Measurements from ENCODE around the gene ELMO2.

GRCh38 chr20:46358346-46359058 lies 47.9 kb downstream of the ELMO2 start:
- TF ChIP-seq, protein P1, sequence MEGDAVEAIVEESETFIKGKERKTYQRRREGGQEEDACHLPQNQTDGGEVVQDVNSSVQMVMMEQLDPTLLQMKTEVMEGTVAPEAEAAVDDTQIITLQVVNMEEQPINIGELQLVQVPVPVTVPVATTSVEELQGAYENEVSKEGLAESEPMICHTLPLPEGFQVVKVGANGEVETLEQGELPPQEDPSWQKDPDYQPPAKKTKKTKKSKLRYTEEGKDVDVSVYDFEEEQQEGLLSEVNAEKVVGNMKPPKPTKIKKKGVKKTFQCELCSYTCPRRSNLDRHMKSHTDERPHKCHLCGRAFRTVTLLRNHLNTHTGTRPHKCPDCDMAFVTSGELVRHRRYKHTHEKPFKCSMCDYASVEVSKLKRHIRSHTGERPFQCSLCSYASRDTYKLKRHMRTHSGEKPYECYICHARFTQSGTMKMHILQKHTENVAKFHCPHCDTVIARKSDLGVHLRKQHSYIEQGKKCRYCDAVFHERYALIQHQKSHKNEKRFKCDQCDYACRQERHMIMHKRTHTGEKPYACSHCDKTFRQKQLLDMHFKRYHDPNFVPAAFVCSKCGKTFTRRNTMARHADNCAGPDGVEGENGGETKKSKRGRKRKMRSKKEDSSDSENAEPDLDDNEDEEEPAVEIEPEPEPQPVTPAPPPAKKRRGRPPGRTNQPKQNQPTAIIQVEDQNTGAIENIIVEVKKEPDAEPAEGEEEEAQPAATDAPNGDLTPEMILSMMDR (IDR thresholded peaks at IDR 0.05), result no peak
- TF ChIP-seq POLR2A (IDR thresholded peaks at IDR 0.05), result no peak
